Upper lobe of right lung (tissue), 1 donor: ENCODE data around the gene DPH7. TPM values are rescaled to one million over a fixed set of nuclear protein-coding genes. Genes with fewer than 3 reads are reported as not detected.
"Not testable (repeated sequence)": the region's sequence is repeated elsewhere in the genome, so short reads cannot be mapped to it uniquely, and the experiment has no call there.

ENCODE experiments used
- ATAC-seq: fragments of 200-7000 bp; cut with Tn5 transposase; one replicate; pipeline ENCODE4 v1.9.1; 2020; ENCODE audit warnings: mild to moderate bottlenecking, moderate library complexity
- DNase-seq: peaks from one replicate; pipeline ENCODE4 v3.0.0-alpha.2; 2020
- H3K27ac ChIP-seq: fragments of 200-600 bp; one replicate; pipeline ENCODE4 v1.8.0; 2022
- H3K27me3 ChIP-seq: fragments of 200-600 bp; one replicate; pipeline ENCODE4 v1.8.0; 2022; ENCODE audit warnings: mild to moderate bottlenecking
- H3K36me3 ChIP-seq: fragments of 200-600 bp; one replicate; pipeline ENCODE4 v1.8.0; 2022
- H3K4me1 ChIP-seq: fragments of 200-600 bp; one replicate; pipeline ENCODE4 v1.8.0; 2022
- H3K4me3 ChIP-seq: fragments of 200-600 bp; one replicate; pipeline ENCODE4 v1.8.0; 2022; ENCODE audit warnings: mild to moderate bottlenecking
- H3K9me3 ChIP-seq: fragments of 200-600 bp; one replicate; pipeline ENCODE4 v1.8.0; 2022
- CTCF ChIP-seq: fragments of 200-600 bp; IDR thresholded peaks from one replicate; pipeline ENCODE4 v1.8.0; 2022; ENCODE audit warnings: antibody characterized with exemption
- intact Hi-C: fragments of 100-400 bp; cut with DNase I; formaldehyde crosslinking; loops from one replicate; pipeline ENCODE4 v1.11.0; 2022
- total RNA-seq: library from RNA; stranded (reverse); fragmentation: NEBNext Ultra II Directional; extraction: Animal tissue kit (Norgen Biotek cat#: 25700); gene quantifications from one replicate; pipeline ENCODE4 v1.2.1, GENCODE V29; 2021
- donor health status: DM: no; HTN: yes; CAD: no; lungs with severe emphysema.

DPH7 gene
- total RNA-seq, 1 donor from 2014 or later: 30.2 TPM

GRCh38 chr9:137524161-137524980, 54.4 kb downstream of the DPH7 start:
- DNase-seq (no peak), ATAC-seq (no peak)
- no peaks in the 10 kb centered on the region for H3K27me3 ChIP-seq
- intact Hi-C loops: loop anchor here (10.0 kb wide), 1 partner anchor 240 kb away; no protein-coding TSS in a partner anchor
- no peak overlapping the region for H3K27ac ChIP-seq
- H3K4me3 ChIP-seq: no peak overlapping the region
- H3K9me3 ChIP-seq: no peaks in the 10 kb centered on the region
- no peak for TF ChIP-seq CTCF
- no peaks in the 10 kb centered on the region for H3K4me1 ChIP-seq
- peaks cover 3% of the 10 kb centered on the region for H3K36me3 ChIP-seq

GRCh38 chr9:137522746-137523455, 55.8 kb downstream of the DPH7 start:
- intact Hi-C loops: loop anchor here (10.0 kb wide), 1 partner anchor 238 kb away; no protein-coding TSS in a partner anchor
- Histone ChIP-seq H3K9me3 (no peaks in the 10 kb centered on the region), H3K27me3 (no peaks in the 10 kb centered on the region), H3K4me3 (no peak overlapping the region), H3K27ac (no peak overlapping the region), H3K4me1 (no peaks in the 10 kb centered on the region), H3K36me3 (peaks cover 3% of the 10 kb centered on the region)
- DNase-seq (no peak), ATAC-seq (peak; percentile 20)
- TF ChIP-seq CTCF: no peak

- DNase-seq (no peak), ATAC-seq (peak; percentile 26)
- intact Hi-C loops: loop anchor here (10.0 kb wide), 1 partner anchor 237 kb away; no protein-coding TSS in a partner anchor
These were observed 57.2 kb downstream of the DPH7 start for GRCh38 chr9:137521405-137521985.

GRCh38 chr9:137520614-137521404, 57.9 kb downstream of the DPH7 start:
- TF ChIP-seq CTCF: no peak
- no peak for ATAC-seq
- H3K27ac ChIP-seq: no peak overlapping the region
- no peaks in the 10 kb centered on the region for H3K27me3 ChIP-seq
- no peak for DNase-seq
- H3K4me1 ChIP-seq: no peaks in the 10 kb centered on the region
- H3K4me3 ChIP-seq: no peak overlapping the region
- peaks cover 3% of the 10 kb centered on the region for H3K36me3 ChIP-seq
- no peaks in the 10 kb centered on the region for H3K9me3 ChIP-seq
- intact Hi-C loops: loop anchor here (10.0 kb wide), 1 partner anchor 236 kb away; no protein-coding TSS in a partner anchor

More at GRCh38 chr9:137521405-137521985, 57.2 kb downstream of the DPH7 start:
- Histone ChIP-seq H3K4me1 (no peaks in the 10 kb centered on the region), H3K9me3 (no peaks in the 10 kb centered on the region), H3K36me3 (peaks cover 3% of the 10 kb centered on the region), H3K4me3 (no peak overlapping the region), H3K27me3 (no peaks in the 10 kb centered on the region), H3K27ac (no peak overlapping the region)
- TF ChIP-seq CTCF: no peak

GRCh38 chr9:137519553-137519952, 59.2 kb downstream of the DPH7 start:
- no peak overlapping the region for H3K4me3 ChIP-seq
- no peak for TF ChIP-seq CTCF
- H3K4me1 ChIP-seq: no peaks in the 10 kb centered on the region
- H3K27ac ChIP-seq: no peak overlapping the region
- DNase-seq: no peak
- H3K9me3 ChIP-seq: no peaks in the 10 kb centered on the region
- intact Hi-C loops: no loop called here
- H3K27me3 ChIP-seq: no peaks in the 10 kb centered on the region
- peaks cover 3% of the 10 kb centered on the region for H3K36me3 ChIP-seq
- ATAC-seq: no peak

GRCh38 chr9:137518661-137519459, 59.9 kb downstream of the DPH7 start:
- H3K4me3 ChIP-seq, H3K9me3 ChIP-seq, H3K4me1 ChIP-seq, H3K36me3 ChIP-seq, H3K27ac ChIP-seq, ATAC-seq, H3K27me3 ChIP-seq, DNase-seq, intact Hi-C loops: not testable (repeated sequence)
